PC-3 (cell line): ENCODE results near the gene STX8.

Source experiments
- EZH2 ChIP-seq: fragments of 300-600 bp; sonication (generic); IDR thresholded peaks from one replicate; pipeline ENCODE4 v1.6.1; 2017; ENCODE audit warnings: antibody characterized with exemption, mild to moderate bottlenecking, low read length; ENCODE audit not compliant: unreplicated experiment
- EZH2phosphoT487 ChIP-seq: fragments of 300-600 bp; sonication (generic); IDR thresholded peaks from 2 replicates; pipeline ENCODE4 v1.6.1; 2018; ENCODE audit warnings: mild to moderate bottlenecking, antibody characterized with exemption, low read length, borderline replicate concordance
- TF ChIP-seq, protein P1 (sequence below): fragments of 300-600 bp; sonication (generic); conservative IDR thresholded peaks from 2 replicates; pipeline ENCODE4 v1.5.1; 2017; ENCODE audit warnings: antibody characterized with exemption, low read depth, mild to moderate bottlenecking, low read length

DNA sequence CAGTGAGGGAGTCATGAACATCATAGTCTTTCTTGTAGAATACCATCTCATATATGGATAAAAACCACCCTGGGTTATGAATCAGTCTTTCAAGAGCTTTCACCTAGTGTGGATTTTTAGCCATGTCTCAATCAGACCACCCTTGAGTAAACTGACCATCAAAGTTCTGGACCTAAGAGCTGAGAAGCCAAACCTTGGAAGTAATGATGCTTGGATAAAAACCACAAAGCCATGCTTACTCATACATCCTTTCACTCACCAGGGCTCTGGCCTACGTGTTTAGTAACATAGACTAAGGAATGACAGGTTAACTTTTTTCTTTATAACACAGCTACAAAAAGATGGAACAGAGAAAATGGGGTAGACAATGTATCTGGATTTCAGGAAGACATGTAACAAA lies 167.2 kb downstream of the STX8 start:
- TF ChIP-seq, protein P1, sequence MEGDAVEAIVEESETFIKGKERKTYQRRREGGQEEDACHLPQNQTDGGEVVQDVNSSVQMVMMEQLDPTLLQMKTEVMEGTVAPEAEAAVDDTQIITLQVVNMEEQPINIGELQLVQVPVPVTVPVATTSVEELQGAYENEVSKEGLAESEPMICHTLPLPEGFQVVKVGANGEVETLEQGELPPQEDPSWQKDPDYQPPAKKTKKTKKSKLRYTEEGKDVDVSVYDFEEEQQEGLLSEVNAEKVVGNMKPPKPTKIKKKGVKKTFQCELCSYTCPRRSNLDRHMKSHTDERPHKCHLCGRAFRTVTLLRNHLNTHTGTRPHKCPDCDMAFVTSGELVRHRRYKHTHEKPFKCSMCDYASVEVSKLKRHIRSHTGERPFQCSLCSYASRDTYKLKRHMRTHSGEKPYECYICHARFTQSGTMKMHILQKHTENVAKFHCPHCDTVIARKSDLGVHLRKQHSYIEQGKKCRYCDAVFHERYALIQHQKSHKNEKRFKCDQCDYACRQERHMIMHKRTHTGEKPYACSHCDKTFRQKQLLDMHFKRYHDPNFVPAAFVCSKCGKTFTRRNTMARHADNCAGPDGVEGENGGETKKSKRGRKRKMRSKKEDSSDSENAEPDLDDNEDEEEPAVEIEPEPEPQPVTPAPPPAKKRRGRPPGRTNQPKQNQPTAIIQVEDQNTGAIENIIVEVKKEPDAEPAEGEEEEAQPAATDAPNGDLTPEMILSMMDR = no peak
- TF ChIP-seq EZH2phosphoT487 (no peak), EZH2 (no peak)
